ENCODE results near the gene DENND1C. TPM values are rescaled to one million over a fixed set of nuclear protein-coding genes. Genes with fewer than 3 reads are reported as not detected.

The DENND1C gene
- total and polyA plus RNA-seq, 2 donors (not counting 1 experiment from before 2014, with no cell fraction given), result not detected

- no peak for TF ChIP-seq EZH2 (IDR thresholded peaks at IDR 0.05; ENCODE audit: low read length, missing control alignments)
- TF ChIP-seq, protein P1, sequence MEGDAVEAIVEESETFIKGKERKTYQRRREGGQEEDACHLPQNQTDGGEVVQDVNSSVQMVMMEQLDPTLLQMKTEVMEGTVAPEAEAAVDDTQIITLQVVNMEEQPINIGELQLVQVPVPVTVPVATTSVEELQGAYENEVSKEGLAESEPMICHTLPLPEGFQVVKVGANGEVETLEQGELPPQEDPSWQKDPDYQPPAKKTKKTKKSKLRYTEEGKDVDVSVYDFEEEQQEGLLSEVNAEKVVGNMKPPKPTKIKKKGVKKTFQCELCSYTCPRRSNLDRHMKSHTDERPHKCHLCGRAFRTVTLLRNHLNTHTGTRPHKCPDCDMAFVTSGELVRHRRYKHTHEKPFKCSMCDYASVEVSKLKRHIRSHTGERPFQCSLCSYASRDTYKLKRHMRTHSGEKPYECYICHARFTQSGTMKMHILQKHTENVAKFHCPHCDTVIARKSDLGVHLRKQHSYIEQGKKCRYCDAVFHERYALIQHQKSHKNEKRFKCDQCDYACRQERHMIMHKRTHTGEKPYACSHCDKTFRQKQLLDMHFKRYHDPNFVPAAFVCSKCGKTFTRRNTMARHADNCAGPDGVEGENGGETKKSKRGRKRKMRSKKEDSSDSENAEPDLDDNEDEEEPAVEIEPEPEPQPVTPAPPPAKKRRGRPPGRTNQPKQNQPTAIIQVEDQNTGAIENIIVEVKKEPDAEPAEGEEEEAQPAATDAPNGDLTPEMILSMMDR (conservative IDR thresholded peaks at IDR 0.05 in 1 of 2, IDR thresholded peaks at IDR 0.05 in 1 of 2; ENCODE audit: low read depth in 1 of 2, low read length in 2 of 2), result no peak
- H3K4me1 ChIP-seq (ENCODE audit: control insufficient read depth, extremely low read depth, insufficient read depth, low read length), result no peaks in the 10 kb centered on the region
Observed at GRCh38 chr19:6433663-6434062, 47.9 kb downstream of the DENND1C start, which contains the start of gene SLC25A41. SLC25A41 (minus strand) TSS chr19:6433763; CDS start chr19:6433693, 70 bp downstream.

GRCh38 chr19:6433165-6433564, 48.4 kb downstream of the DENND1C start:
- H3K9ac ChIP-seq (ENCODE audit: insufficient read depth, low read length), result no peak overlapping the region
- no peak overlapping the region for H3K27ac ChIP-seq (ENCODE audit: insufficient read depth, low read length)
- no peaks in the 10 kb centered on the region for H3K79me2 ChIP-seq (ENCODE audit: control insufficient read depth, insufficient read depth, low read length)
- no peak overlapping the region for H3K4me3 ChIP-seq (replicated peaks in 1 of 4; ENCODE audit: control extremely low read depth in 1 of 4, insufficient read depth in 1 of 4, low read depth in 3 of 4, low read length in 4 of 4)
- H3K27me3 ChIP-seq (ENCODE audit: control insufficient read depth, insufficient read depth, low read length), result peaks cover 3% of the 10 kb centered on the region
- no peaks in the 10 kb centered on the region for H3K36me3 ChIP-seq (ENCODE audit: control insufficient read depth, insufficient read depth, low read length)
- no peak for TF ChIP-seq EZH2 (IDR thresholded peaks at IDR 0.05; ENCODE audit: low read length, missing control alignments)
- TF ChIP-seq, protein P1 (conservative IDR thresholded peaks at IDR 0.05 in 1 of 2, IDR thresholded peaks at IDR 0.05 in 1 of 2; ENCODE audit: low read depth in 1 of 2, low read length in 2 of 2), result no peak
- no peaks in the 10 kb centered on the region for H4K20me1 ChIP-seq (ENCODE audit: control insufficient read depth, extremely low read depth, insufficient read depth, low read length)
- no peak overlapping the region for H3K4me2 ChIP-seq (ENCODE audit: extremely low read depth, insufficient read depth, low read length)
- no peak for DNase-seq (ENCODE audit: low read depth in 2 of 2)
- H3K9me3 ChIP-seq (ENCODE audit: control insufficient read depth, insufficient read depth, low read depth, low read length), result no peaks in the 10 kb centered on the region
- no peak overlapping the region for H2AFZ ChIP-seq (ENCODE audit: low read length)
- no peaks in the 10 kb centered on the region for H3K4me1 ChIP-seq (ENCODE audit: control insufficient read depth, extremely low read depth, insufficient read depth, low read length)

More at GRCh38 chr19:6433663-6434062, 47.9 kb downstream of the DENND1C start, which contains the start of gene SLC25A41:
- no peak for DNase-seq (ENCODE audit: low read depth in 2 of 2)
- Histone ChIP-seq H3K4me2 (ENCODE audit: extremely low read depth, insufficient read depth, low read length) (no peak within 1 kb of the TSS), H3K27me3 (ENCODE audit: control insufficient read depth, insufficient read depth, low read length) (peaks cover 3% of the 10 kb centered on the region), H2AFZ (ENCODE audit: low read length) (no peak within 1 kb of the TSS), H3K36me3 (ENCODE audit: control insufficient read depth, insufficient read depth, low read length) (no peaks in the 10 kb centered on the region), H3K9me3 (ENCODE audit: control insufficient read depth, insufficient read depth, low read depth, low read length) (no peaks in the 10 kb centered on the region), H4K20me1 (ENCODE audit: control insufficient read depth, extremely low read depth, insufficient read depth, low read length) (no peaks in the 10 kb centered on the region), H3K27ac (ENCODE audit: insufficient read depth, low read length) (no peak within 1 kb of the TSS), H3K4me3 (replicated peaks in 1 of 4; ENCODE audit: control extremely low read depth in 1 of 4, insufficient read depth in 1 of 4, low read depth in 3 of 4, low read length in 4 of 4) (no peak within 1 kb of the TSS), H3K9ac (ENCODE audit: insufficient read depth, low read length) (no peak within 1 kb of the TSS), H3K79me2 (ENCODE audit: control insufficient read depth, insufficient read depth, low read length) (no peaks in the 10 kb centered on the region)

DNA sequence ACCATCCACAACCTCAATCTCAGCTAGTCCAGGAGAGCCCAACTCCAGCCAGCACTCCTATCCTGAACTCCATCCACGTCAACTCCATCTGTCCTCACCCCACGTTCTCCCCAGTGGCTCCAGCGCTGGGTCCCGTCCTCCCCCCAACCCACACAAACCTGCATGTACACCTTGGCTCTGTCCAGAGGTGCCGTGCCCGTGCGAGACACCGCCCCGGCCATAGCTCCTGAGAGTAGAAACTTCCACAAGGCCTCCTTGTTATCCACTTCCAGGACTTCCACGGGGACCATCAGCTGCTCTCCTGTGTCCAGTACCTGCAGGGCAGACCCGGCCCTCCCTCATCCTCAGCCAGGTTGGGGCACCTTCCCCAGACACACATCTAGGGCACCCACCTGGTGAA, 49.7 kb downstream of the DENND1C start:
- no peak overlapping the region for H2AFZ ChIP-seq (ENCODE audit: low read length)
- H3K4me1 ChIP-seq (ENCODE audit: control insufficient read depth, extremely low read depth, insufficient read depth, low read length), result no peaks in the 10 kb centered on the region
- no peaks in the 10 kb centered on the region for H4K20me1 ChIP-seq (ENCODE audit: control insufficient read depth, extremely low read depth, insufficient read depth, low read length)
- no peak for TF ChIP-seq EZH2 (IDR thresholded peaks at IDR 0.05; ENCODE audit: low read length, missing control alignments)
- TF ChIP-seq, protein P1 (conservative IDR thresholded peaks at IDR 0.05 in 1 of 2, IDR thresholded peaks at IDR 0.05 in 1 of 2; ENCODE audit: low read depth in 1 of 2, low read length in 2 of 2), result no peak
- no peaks in the 10 kb centered on the region for H3K79me2 ChIP-seq (ENCODE audit: control insufficient read depth, insufficient read depth, low read length)
- no peak overlapping the region for H3K4me3 ChIP-seq (replicated peaks in 1 of 4; ENCODE audit: control extremely low read depth in 1 of 4, insufficient read depth in 1 of 4, low read depth in 3 of 4, low read length in 4 of 4)
- H3K9ac ChIP-seq (ENCODE audit: insufficient read depth, low read length), result no peak overlapping the region
- H3K9me3 ChIP-seq (ENCODE audit: control insufficient read depth, insufficient read depth, low read depth, low read length), result no peaks in the 10 kb centered on the region
- H3K36me3 ChIP-seq (ENCODE audit: control insufficient read depth, insufficient read depth, low read length), result no peaks in the 10 kb centered on the region
- no peak for DNase-seq (ENCODE audit: low read depth in 2 of 2)
- H3K27ac ChIP-seq (ENCODE audit: insufficient read depth, low read length), result no peak overlapping the region
- H3K27me3 ChIP-seq (ENCODE audit: control insufficient read depth, insufficient read depth, low read length), result peaks cover 3% of the 10 kb centered on the region
- no peak overlapping the region for H3K4me2 ChIP-seq (ENCODE audit: extremely low read depth, insufficient read depth, low read length)
